Adrenal gland (tissue), 5 donors: ENCODE data around the gene CRYGS.

Source experiments
- CTCF ChIP-seq, 6 experiments: fragments of 450-650 bp in 4 of 6; fragments of 200-600 bp in 2 of 6; sonication (generic) in 1 of 6; IDR thresholded peaks; 1 replicate in 5 of 6; 2 replicates in 1 of 6; pipeline versions ENCODE4 v1.5.1 to v1.8.0; 2016 to 2021; ENCODE audit warnings: antibody characterized with exemption in 6 of 6, mild to moderate bottlenecking in 2 of 6, moderate library complexity in 1 of 6
- POLR2A ChIP-seq, 2 donors: fragments of 450-650 bp; IDR thresholded peaks; one replicate each; pipeline ENCODE4 v1.6.1; 2017; ENCODE audit warnings: antibody characterized with exemption in 2 of 2, mild to moderate bottlenecking in 2 of 2, moderate library complexity in 1 of 2
- donor health status: DM: no; HTN: no; CAD: no.

DNA sequence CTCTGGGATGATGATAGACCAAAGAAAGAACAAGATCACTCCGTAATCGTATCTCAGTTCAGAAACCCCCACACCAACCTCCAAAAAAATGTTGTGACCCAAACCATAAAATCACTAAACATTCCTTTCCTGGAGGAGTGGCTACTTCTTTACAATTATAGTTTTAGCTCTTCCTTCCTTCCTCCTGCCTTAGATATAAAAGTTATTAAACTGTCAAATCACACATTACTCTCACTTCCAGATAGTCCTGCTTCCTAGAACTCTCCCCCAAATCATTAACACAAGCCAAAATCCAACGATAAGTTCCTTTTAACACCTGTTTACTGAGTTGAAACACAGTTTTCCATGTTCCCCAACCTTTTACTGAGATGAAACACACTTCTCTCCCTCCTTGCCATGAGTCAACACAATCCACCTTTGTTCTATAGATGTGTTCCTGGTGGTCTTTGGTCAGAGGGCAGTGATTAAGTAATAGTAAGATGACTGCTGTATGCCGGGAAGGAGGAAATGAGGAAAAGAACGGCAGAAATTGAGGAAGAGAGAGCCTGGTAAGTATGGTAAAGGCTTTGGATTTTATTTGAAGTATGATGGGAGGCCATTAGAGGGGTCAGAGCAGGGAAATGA, 8.3 kb upstream of the CRYGS start:
- TF ChIP-seq CTCF (IDR thresholded peaks at IDR 0.05) (no peak), POLR2A (IDR thresholded peaks at IDR 0.05) (no peak)
